Hematopoietic multipotent progenitor cell treated with erythropoietin and hydrocortisone succinate and interleukin-3 and kit ligand, for 15 days (in vitro differentiated cells): ENCODE data around the gene BACH2.
"Not testable (repeated sequence)": the region's sequence is repeated elsewhere in the genome, so short reads cannot be mapped to it uniquely, and the experiment has no call there.

Experiments
- DNase-seq: peaks from one replicate; pipeline ENCODE4 v3.0.0-alpha.2; 2015; ENCODE audit warnings: low spot score

BACH2 gene

DNA sequence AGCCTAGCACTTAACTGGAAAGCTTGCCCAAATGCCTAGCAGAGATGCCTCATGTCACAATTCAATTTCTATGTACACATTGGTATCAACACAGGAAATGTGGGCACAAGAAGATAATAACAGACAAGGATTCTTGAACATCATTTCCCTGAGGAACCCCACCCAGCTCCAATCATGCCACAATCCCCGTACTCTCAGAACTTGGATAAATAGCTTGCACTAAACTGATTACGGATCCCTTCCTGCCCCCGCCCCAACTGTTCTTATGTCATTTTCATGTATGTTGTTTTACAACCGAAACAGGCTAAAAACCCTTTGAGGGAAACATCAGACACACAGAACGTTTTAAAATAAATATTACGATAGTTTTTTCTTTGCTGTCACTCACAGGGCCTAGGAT lies 87.1 kb downstream of the BACH2 start:
- DNase-seq, result no peak

GRCh38 chr6:90208690-90209089 lies 88.0 kb downstream of the BACH2 start:
- not testable (repeated sequence) for DNase-seq

DNA sequence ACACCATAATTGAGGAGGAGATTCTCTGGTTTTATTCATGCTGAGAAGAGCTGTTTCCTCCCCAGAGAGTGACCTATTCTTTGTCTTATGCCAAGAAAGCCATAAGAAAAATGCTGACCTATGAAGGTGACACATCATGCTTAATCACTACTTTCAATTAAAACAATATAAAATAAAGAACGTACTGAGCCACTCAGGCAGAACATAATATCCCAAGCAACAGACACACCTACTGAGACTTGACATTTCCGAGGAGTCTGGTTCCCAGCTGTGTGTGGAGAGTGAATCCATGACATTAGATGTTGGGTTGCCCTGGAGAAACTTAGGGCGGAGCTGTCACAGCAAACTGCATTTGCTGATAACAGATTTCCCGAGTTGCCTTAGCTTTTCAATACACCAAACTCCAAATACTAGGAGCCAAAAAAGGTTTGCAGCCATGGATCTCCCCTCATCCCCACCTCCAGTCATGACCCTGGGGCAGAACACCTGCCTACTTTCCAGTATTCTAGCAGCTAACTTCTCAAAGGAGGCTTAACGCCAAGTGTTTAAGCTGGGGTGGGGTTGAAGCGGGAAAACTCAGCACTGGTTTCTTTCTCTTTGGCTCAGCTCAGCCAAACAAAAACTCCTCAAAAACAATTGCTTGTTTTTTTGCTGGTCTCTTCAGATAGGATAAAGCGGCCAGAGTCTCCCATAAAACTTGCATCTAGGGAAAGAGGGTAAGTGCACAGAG lies 92.2 kb downstream of the BACH2 start:
- peak; percentile 23 for DNase-seq

- DNase-seq, result no peak
These were observed 93.0 kb downstream of the BACH2 start for GRCh38 chr6:90203672-90204071.

DNA sequence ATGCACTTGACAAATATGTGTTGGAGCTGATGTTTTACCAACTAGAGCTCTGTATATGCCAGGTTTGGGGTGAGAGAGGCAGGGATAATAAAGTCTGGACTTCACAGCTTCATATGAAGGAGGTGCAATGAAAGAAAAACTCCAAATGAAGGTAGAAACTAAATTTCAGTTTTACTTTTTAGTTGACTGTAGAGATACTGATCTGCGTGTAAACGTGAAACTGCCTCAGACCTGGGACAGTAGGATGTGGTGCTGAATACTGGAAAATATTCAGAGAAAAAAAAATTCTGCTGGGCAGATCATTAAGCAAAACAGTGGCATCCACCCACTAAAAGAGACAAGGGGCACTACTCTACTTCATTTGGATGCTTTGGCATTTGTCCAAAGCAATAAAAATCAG lies 94.5 kb downstream of the BACH2 start:
- DNase-seq, result no peak

- no peak for DNase-seq
These were observed 96.7 kb downstream of the BACH2 start for GRCh38 chr6:90199900-90200299.

- no peak for DNase-seq
These were observed 97.8 kb downstream of the BACH2 start for GRCh38 chr6:90198758-90199425.

GRCh38 chr6:90197854-90198496 lies 98.7 kb downstream of the BACH2 start:
- DNase-seq, result no peak

- no peak for DNase-seq
These were observed 101.4 kb downstream of the BACH2 start for GRCh38 chr6:90195094-90195829.

DNA sequence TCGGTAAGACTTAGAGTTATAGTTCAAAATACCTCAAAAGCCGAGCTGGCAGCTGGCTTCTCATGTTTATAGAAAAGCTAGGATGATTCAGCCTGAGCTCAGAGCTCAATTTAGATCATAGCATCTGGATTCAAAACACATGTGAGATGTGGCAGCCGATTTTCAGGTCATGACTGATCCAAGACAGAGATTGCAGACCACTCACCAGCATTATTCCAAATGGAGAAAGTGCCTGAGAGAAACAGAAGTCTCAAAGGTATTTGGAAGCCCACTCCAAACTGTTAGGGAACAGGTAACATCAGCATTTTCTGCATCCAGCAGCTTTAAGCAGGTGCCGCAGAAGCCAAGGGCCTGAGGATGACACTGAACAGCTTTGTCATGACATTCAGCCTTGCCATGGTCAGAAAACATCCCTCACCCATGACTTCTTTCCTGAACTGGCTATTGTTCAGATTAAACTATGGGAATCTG lies 102.2 kb downstream of the BACH2 start:
- no peak for DNase-seq

DNA sequence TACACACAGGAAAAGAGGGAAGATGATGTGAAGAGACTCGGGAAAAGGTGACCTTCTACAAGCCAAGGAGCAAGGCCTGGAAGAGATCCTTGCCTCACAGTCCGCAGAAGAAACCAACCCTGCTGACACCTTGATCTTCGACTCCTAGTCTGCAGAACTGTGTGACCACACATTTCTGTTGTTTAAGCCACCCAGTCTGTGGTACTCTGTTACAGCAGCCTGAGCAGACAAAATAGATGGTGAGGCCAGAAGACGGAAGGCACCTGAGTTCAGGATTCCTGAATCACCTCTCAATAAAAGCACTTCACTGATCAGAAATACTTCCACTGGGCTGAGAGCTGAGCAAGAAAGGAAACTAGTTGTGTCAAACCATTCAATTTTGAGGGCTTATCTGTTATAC lies 103.3 kb downstream of the BACH2 start:
- DNase-seq, result no peak

DNA sequence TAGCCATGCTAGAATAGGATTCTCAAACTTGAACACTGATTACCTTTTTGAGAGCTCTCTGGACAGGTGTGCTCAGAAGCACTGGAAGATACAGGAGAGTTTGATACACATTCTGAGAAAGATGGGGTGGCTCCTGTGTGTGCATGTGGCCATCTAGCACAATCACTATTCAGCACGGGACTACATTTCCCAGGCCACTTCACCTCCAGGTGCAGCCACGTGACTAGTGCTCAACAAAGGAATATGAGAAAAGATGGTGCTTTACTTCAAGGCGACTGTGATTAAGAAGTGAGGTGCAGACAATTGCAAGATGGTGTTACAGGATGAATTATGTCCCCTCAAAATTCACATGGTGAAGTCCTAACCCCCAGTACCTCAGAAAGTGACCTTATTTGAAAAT lies 103.8 kb downstream of the BACH2 start:
- DNase-seq, result no peak

- no peak for DNase-seq
These were observed 105.8 kb downstream of the BACH2 start for GRCh38 chr6:90190752-90191395.

DNA sequence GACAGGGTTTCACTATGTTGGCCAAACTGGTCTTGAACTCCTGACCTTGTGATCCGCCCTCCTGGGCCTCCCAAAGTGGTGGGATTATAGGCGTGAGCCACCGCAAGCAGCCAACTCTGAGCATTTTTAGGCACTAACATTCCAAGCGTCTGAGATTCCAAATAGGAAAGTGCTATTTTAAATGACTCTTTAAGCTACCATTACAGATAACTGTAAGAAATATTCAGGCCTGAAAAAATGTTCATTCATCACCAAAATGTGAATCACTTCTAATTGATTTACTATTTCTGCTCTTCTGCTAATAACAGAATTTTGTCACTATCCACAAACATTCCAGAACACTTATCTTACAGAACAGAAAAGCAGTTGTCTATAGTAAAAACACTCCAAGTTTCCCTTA lies 106.5 kb downstream of the BACH2 start:
- DNase-seq, result no peak

DNA sequence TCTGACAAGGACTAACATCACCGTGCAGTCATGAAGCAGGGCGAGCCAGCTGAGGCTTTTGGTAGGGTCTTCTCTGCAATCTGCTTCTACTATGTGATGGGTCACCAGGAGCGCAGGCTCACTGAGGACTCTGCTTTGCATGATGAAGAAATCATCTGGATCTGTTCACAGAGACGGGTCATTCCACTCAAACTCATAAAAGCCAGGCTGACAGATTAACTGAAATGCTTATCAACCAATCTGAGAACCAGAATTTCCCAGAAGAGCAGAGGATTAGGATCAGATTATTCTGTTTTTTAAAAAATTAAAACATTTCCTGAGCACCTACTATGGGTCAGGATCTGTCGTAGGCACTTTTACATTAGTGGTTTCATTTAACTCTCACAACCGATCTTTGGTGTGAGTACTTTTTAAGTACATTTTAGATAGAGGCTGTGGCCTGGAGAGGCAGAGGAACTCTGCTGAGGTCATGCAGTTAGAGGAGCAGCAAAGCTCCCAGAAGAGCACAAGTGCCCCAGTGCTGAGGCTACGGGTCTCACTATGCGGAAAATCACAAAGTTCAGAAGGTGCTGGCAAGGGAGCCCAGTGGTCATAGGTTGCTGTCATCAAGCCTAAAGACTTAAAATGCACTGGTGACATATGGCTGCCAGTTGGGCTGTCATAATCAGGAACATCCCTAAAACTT lies 109.1 kb downstream of the BACH2 start:
- peak; percentile 20 for DNase-seq

- DNase-seq, result peak; percentile 50
These were observed 109.8 kb downstream of the BACH2 start for GRCh38 chr6:90186637-90187371.

DNA sequence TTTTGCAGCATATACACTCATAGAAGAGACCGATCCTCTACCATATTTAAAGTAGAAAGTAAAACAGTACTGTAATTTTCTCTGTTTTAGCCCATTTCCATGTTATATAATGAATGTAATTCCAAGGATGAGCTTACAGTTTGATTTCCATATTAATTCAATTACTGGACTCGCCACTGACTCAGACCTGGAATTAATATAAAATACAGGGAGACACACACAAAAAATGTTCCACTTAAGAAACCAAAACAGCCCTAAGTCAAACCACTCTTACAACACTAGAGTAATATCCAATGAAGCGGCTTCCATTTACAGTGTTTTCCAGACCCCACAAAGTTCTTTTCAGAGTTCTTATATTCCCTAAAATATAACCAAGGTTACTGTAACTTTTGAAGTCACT lies 110.6 kb downstream of the BACH2 start:
- no peak for DNase-seq

GRCh38 chr6:90184334-90185298 lies 112.0 kb downstream of the BACH2 start:
- DNase-seq, result peak; percentile 92

DNA sequence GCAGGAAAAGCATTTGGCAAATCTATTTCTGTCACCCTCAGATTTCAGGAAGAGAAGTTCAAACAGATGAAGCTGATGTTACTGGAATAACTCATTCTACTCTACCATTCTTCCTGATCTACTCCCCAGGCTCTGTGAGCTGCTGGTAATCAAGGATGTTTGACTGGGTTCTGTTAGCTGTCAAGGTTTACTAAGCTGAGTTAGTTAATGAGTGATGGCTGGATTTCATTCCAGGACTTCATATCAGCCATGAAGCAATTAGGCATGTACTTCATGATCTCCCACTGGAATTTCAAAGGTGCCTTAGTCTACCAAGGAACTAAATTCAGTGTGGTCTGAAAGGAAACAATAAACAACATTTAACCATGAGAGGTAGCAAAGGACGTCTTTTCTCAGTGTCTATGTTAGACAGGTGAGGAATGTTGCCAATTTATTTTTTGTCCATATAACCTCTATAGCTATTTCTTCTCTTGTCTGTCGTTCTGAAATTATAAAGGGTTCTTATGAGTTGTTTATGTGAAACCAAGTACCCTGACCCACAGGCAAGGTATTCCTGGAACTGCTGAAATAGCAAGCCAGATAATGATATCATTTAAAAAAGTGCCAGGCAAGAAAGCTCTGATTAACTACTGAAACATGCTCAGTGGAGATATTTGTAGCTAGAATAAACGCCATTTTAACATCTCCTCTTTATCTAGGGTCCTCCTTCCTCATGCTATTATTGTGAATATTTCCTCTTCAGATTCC lies 112.9 kb downstream of the BACH2 start:
- DNase-seq, result peak; percentile 64
